Endodermal cell (in vitro differentiated cells): ENCODE measurements around the gene TMEM109. TPM values are rescaled to one million over a fixed set of nuclear protein-coding genes. Genes with fewer than 3 reads are reported as not detected.
A peak's percentile ranks its signal among the peaks of the same experiment; 100 is the strongest.

Experiments
- DNase-seq: peaks from one replicate; pipeline ENCODE4 v3.0.0-alpha.2; 2017
- H3K27ac ChIP-seq: 2 replicates; pipeline ENCODE4 v1.5.1; 2013; ENCODE audit warnings: mild to moderate bottlenecking, low read depth, low read length, moderate library complexity
- H3K27me3 ChIP-seq: 2 replicates; pipeline ENCODE4 v1.6.1; 2013; ENCODE audit warnings: mild to moderate bottlenecking, low read length, moderate library complexity; ENCODE audit not compliant: insufficient read depth, control insufficient read depth, poor library complexity, severe bottlenecking
- H3K36me3 ChIP-seq: 2 replicates; pipeline ENCODE4 v1.7.0; 2013; ENCODE audit warnings: mild to moderate bottlenecking, low read length, moderate library complexity; ENCODE audit not compliant: control insufficient read depth, insufficient read depth
- H3K4me1 ChIP-seq: one replicate; pipeline ENCODE4 v1.7.0; 2013; ENCODE audit warnings: low read length; ENCODE audit not compliant: control insufficient read depth, insufficient read depth
- H3K4me3 ChIP-seq: 2 replicates; pipeline ENCODE4 v1.5.1; 2013; ENCODE audit warnings: mild to moderate bottlenecking, low read length, moderate library complexity
- H3K9ac ChIP-seq: 2 replicates; pipeline ENCODE4 v1.6.1; 2013; ENCODE audit warnings: mild to moderate bottlenecking, low read length, moderate library complexity; ENCODE audit not compliant: poor library complexity, severe bottlenecking; ENCODE audit errors: extremely low read depth
- H3K9me3 ChIP-seq: 2 replicates; pipeline ENCODE4 v1.6.1; 2013; ENCODE audit warnings: mild to moderate bottlenecking, low read length, moderate library complexity; ENCODE audit not compliant: control insufficient read depth
- H3K27ac Mint-ChIP-seq: 2 replicates; pipeline ENCODE4 v1.8.0; 2020; ENCODE audit warnings: mixed read lengths
- H3K27me3 Mint-ChIP-seq: 2 replicates; pipeline ENCODE4 v1.8.0; 2021; ENCODE audit warnings: mild to moderate bottlenecking, mixed read lengths; ENCODE audit not compliant: insufficient read depth
- H3K36me3 Mint-ChIP-seq: 2 replicates; pipeline ENCODE4 v1.8.0; 2020; ENCODE audit warnings: low read depth, mixed read lengths
- H3K4me1 Mint-ChIP-seq: 2 replicates; pipeline ENCODE4 v1.8.0; 2020; ENCODE audit warnings: mixed read lengths
- H3K4me3 Mint-ChIP-seq: 2 replicates; pipeline ENCODE4 v1.8.0; 2020; ENCODE audit warnings: mild to moderate bottlenecking, moderate library complexity, mixed read lengths
- H3K9me3 Mint-ChIP-seq: 2 replicates; pipeline ENCODE4 v1.8.0; 2020; ENCODE audit warnings: mild to moderate bottlenecking, mixed read lengths
- CTCF ChIP-seq: fragments of 200-600 bp; sonication (generic); conservative IDR thresholded peaks from 2 replicates; pipeline ENCODE4 v1.5.0; 2021; ENCODE audit warnings: antibody characterized with exemption, mild to moderate bottlenecking
- WGBS, 2 experiments: methylation state at CpG; one replicate each; pipeline versions ENCODE4 v1.1.5 to v1.1.7; 2013; ENCODE audit warnings: missing lambda C conversion rate in 2 of 2, mixed read lengths in 1 of 2; ENCODE audit not compliant: insufficient coverage in 1 of 2, insufficient read length in 1 of 2; 5-methylcytosine and 5-hydroxymethylcytosine counted together
- total RNA-seq, 2 donors: library from RNA; stranded (reverse); fragmentation: NEBNext Ultra II Directional in 1 of 2; extraction: Animal tissue kit (Norgen Biotek cat#: 25700) in 1 of 2; gene quantifications; 2 replicates in 1 of 2; 3 replicates in 1 of 2; pipeline ENCODE4 v1.2.1, GENCODE V29; 2021

The TMEM109 gene
- total RNA-seq, 2 donors from 2014 or later, result 41.4 to 56.8 TPM

- peak; percentile 13 for TF ChIP-seq CTCF
- Histone ChIP-seq H3K9ac (no peak within 1 kb of the TSS), H3K9me3 (no peaks in the 10 kb centered on the region), H3K27me3 (no peaks in the 10 kb centered on the region), H3K4me3 (no peak within 1 kb of the TSS), H3K36me3 (no peaks in the 10 kb centered on the region), H3K27ac (no peak within 1 kb of the TSS), H3K4me1 (no peaks in the 10 kb centered on the region)
- Mint-ChIP-seq H3K36me3 (no peaks in the 10 kb centered on the region), H3K27me3 (peaks cover 1% of the 10 kb centered on the region), H3K4me1 (no peaks in the 10 kb centered on the region), H3K27ac (no peak within 1 kb of the TSS), H3K9me3 (peaks cover 2% of the 10 kb centered on the region), H3K4me3 (no peak within 1 kb of the TSS)
- no peak for DNase-seq
- 78 to 88% methylated on average over 5 to 13 of the region's 13 CpGs for WGBS, 2 experiments
These were observed 46.8 kb upstream of the TMEM109 start, which contains the start of gene ZP1 for GRCh38 chr11:60866911-60867870. TSS of gene ZP1 (plus strand) at chr11:60867542. CDS start at chr11:60867562, 20 bp downstream.

GRCh38 chr11:60867871-60868681, 45.9 kb upstream of the TMEM109 start:
- Histone ChIP-seq H3K27me3 (no peaks in the 10 kb centered on the region), H3K27ac (no peak overlapping the region), H3K4me3 (no peak overlapping the region), H3K4me1 (no peaks in the 10 kb centered on the region), H3K9me3 (no peaks in the 10 kb centered on the region), H3K36me3 (no peaks in the 10 kb centered on the region), H3K9ac (no peak overlapping the region)
- no peak overlapping the region for H3K4me3 Mint-ChIP-seq
- no peak overlapping the region for H3K27ac Mint-ChIP-seq
- H3K4me1 Mint-ChIP-seq, result peaks cover 2% of the 10 kb centered on the region
- no peak for TF ChIP-seq CTCF
- peaks cover 2% of the 10 kb centered on the region for H3K9me3 Mint-ChIP-seq
- no peak for DNase-seq
- 88 to 90% methylated on average over 7 to 10 of the region's 10 CpGs for WGBS, 2 experiments
- H3K27me3 Mint-ChIP-seq, result peaks cover 1% of the 10 kb centered on the region
- no peaks in the 10 kb centered on the region for H3K36me3 Mint-ChIP-seq

- no peak for DNase-seq
- Mint-ChIP-seq H3K4me3 (no peak overlapping the region), H3K36me3 (no peaks in the 10 kb centered on the region), H3K4me1 (peaks cover 4% of the 10 kb centered on the region), H3K27ac (no peak overlapping the region), H3K9me3 (peaks cover 2% of the 10 kb centered on the region), H3K27me3 (peaks cover 1% of the 10 kb centered on the region)
- no peak overlapping the region for H3K4me3 ChIP-seq
- 92 to 93% methylated on average over 4 to 10 of the region's 10 CpGs for WGBS, 2 experiments
- no peak for TF ChIP-seq CTCF
- H3K27me3 ChIP-seq, result no peaks in the 10 kb centered on the region
- H3K4me1 ChIP-seq, result no peaks in the 10 kb centered on the region
- H3K9me3 ChIP-seq, result no peaks in the 10 kb centered on the region
- H3K9ac ChIP-seq, result no peak overlapping the region
- H3K36me3 ChIP-seq, result no peaks in the 10 kb centered on the region
- no peak overlapping the region for H3K27ac ChIP-seq
These were observed 45.1 kb upstream of the TMEM109 start for GRCh38 chr11:60868682-60869450.
